Right lobe of liver (tissue), 4 donors: ENCODE data around the gene ISCA2.

Experiments used
- CTCF ChIP-seq, 4 donors: fragments of 200-600 bp in 3 of 4; fragments of 450-650 bp in 1 of 4; IDR thresholded peaks; one replicate each; pipeline versions ENCODE4 v1.5.1 to v1.8.0; 2016 to 2022; ENCODE audit warnings: antibody characterized with exemption in 4 of 4, mild to moderate bottlenecking in 2 of 4
- POLR2A ChIP-seq: fragments of 450-650 bp; IDR thresholded peaks from one replicate; pipeline ENCODE4 v1.6.1; 2017; ENCODE audit warnings: antibody characterized with exemption, mild to moderate bottlenecking
- donor health status: DM: no; HTN: no; CAD: no.
- donor health status: DM: no; HTN: no; CAD: no.
- donor health status: DM: no; HTN: yes; CAD: no.

DNA sequence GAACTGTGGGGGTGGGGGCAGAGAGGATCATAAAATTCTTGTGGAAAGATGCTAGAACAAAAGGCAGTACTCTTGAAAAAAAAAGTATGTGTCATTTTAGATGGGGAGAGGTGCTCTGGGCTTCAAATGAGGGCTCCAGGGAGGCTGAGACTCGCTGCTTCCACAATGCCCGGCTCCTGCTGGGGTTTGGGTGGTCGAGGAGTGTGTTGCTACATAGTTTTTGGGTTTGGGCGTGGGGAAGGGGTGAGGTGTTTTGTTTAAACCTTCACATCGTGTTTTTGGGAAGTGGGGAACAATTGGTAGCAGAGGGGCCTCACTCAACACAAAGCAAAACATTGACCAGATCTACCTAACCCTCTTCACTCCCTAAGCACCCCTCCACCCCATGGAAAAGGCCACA is 8.1 kb downstream of the ISCA2 start:
- TF ChIP-seq CTCF (IDR thresholded peaks at IDR 0.05) (no peak), POLR2A (no peak)
